ENCODE data around the gene NEUROD2.
A peak's percentile ranks its signal among the peaks of the same experiment; 100 is the strongest.
"Not testable (repeated sequence)": the region's sequence is repeated elsewhere in the genome, so short reads cannot be mapped to it uniquely, and the experiment has no call there.

The NEUROD2 gene

DNA sequence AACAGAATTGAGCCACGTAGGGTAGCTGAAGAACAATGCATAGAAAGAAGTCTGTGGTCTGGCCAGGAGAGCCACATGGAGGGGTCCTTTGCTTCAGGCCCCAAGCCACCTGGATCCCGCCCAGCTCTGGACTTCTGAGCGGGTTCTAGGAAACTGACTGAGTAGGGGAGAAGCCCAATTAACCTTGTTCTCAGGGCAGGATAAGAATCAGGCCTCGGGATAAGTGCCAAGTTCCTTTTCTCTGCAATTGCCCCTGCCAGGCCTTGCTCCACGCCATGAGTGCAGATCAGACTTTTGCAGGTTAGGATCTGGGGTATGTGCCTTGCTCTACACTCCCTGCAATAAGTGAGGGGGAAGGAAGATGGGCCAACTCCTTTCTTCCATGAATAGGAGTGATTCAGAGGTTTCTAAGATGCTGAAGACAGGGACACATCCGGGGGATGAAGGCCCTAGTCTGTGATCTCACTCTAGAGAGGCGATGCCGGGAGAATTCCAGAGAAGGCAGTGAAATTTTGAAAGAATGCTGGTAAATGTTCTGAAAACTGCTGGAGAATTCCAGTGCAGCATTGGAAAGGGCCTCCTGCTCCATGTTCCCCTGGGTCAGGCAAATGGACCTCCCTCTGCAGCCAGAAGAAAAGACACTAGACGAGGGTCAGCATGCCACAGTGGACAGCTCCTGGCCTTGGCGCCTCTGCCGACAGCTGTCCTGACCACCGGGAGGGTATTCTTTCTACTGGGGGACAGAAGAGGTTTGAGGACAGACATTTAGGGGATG lies 5.8 kb downstream of the NEUROD2 start:
- no peak for DNase-seq

DNA sequence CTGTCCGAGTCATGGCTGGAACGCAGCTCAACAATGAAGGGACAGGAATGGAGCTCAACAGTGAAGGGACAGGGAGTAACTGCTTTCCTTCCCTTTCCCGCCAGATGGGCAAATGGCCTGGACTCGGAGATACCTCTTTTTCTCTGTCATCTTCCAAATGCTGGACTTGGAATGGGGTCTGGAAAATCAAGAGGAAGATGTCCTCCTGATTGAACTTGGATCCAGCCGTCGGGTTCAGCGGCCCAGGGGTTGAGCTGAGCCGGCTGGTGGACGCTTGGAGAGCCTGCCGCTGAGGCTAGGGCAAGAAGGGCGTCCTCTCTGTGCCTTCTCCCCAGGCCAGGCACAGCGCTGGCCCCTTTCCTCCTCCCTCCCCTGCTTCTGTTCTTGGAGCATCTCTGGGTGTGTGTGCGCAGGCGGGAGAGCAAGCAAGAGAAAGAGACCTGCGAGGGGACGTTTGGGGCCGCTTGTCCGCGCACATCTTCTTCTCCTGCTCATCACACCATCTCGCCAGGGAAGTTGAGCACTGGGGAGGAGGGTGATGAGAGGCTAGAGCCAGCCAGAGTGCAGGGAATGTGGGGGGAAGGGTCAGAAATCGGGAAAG lies 6.6 kb downstream of the NEUROD2 start:
- no peak for DNase-seq

DNA sequence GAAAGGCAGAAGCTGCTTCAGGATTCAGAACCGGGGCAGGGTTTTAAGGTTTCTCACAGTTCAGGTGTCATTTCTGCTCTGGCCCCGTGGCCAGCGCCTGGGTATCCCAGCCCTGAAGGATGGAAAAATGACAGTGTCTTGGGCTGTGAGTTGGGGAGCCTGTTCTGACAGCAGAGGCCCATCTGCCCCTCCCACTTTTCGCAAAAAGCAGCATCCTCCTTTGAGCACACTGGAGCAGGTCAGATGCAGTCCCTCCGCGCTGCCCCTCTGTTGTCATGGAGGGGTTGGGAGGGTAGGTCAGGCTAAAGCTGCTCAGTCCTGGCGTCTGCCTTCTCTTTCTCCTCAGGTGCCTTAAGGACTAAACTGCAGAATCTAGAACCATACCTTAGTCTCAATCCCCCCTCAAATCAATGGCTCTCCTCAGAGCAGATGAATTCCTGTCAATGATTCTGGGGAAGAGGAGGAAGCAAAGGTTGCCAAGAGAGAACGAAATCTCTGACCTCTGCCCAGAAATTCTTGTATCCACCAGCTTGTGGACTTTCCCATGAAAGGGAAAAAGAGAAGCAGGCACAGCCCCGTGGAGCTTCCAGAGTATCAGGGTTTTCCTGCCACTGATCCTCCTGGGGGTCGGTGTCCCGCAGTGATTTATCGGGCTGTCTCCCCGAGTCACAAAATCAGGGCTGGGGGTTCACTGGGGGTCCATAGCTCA lies 7.3 kb downstream of the NEUROD2 start:
- no peak for DNase-seq

DNA sequence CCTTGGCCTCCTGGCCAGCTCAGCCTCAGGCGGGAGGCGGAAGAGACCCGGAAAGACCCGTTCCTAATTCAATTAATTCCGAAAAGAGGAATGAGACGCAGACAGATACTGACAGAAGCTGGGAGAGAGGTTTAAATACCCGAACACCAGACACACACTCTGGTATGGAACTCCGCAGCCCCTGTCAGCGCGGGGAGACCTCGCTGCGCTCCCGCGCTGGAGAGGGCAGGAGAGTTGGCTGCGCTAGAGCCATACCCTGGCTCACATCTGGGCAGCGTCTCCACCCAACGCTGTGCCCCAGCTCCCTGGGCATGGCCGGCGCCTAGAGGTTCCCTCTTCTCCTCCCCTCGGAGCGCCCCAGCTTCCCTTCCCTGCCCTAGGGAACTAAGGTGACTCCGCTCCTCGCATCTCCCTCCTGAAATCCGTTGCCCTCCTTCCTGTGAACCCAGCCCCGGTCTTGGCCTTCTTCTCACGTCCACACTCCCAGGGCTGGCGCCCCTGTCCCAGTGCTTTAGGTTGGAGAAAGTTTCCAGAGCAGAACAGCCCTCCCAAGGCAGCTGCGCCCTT lies 8.0 kb downstream of the NEUROD2 start:
- DNase-seq: no peak

DNA sequence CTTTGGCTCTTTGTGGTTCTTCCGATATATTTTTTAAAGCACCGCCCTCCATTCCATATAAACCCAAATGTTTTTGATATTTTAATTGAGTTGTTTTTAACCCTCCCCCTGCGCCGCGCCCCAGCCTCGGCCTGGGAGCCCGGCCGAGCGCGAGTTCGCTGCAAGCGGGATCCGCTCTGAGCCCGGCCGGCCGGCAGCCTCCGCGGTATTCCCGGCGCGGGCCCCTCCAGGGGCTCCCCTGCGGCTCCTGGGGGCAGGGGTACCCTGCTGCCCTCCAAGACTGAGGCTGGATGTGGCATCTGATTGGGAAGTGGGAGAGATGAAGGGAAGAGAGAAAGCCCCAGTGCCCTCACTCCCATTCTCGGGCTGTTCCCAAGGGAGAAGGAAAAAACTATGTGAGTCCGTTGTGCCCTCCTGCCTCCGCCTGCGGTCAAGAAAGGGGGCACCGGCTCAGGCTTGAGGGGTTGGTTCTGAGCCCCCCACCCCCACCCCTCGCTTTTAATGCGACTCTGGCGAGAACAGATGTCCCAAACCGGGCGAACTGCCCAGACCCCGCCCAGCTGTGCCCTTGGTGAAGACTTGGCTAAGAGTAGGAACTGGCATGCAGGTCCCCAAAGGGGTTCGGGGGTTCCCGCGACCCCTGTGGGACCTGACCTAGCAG lies 8.6 kb downstream of the NEUROD2 start:
- DNase-seq: no peak

DNA sequence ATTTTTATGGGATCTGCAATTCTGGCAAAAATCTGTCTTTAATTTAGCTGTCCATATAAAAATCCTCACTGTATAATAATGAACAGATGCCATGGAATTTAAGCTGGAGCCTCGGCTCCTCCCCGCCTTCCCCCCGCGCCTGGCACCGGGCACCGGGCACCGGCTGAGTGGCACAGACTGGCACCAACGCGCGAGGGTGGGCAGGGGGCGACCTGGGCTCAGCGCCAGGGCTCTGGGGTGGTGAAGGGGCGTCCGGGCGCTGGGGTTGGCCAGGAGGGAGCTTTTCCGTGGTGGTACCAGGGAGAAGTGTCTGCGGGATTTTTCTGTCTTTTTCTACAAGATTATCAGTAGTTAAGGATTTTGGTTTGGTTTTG lies 9.1 kb downstream of the NEUROD2 start:
- DNase-seq: no peak

DNA sequence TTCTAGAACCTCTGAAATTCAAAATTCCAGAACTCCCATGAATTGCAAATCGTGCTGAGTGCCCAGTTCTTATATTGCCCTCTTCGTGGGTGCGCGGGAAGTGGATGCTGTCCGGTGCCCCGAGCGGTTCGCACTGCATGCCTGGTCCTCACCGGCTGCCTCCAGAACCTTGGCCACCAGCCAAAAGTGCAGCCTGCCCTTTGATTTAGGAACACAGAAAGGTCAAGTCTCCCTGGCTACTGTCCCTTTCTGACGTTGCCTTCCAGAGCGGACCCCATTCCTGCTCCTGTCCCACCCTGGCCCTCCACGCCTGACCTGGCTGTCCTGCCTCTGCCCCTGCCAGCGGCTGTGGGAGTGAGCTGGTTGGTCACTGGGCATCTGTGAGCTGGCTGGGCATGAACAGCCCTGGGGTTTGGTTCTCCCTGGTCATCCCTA lies 9.7 kb downstream of the NEUROD2 start:
- no peak for DNase-seq

DNA sequence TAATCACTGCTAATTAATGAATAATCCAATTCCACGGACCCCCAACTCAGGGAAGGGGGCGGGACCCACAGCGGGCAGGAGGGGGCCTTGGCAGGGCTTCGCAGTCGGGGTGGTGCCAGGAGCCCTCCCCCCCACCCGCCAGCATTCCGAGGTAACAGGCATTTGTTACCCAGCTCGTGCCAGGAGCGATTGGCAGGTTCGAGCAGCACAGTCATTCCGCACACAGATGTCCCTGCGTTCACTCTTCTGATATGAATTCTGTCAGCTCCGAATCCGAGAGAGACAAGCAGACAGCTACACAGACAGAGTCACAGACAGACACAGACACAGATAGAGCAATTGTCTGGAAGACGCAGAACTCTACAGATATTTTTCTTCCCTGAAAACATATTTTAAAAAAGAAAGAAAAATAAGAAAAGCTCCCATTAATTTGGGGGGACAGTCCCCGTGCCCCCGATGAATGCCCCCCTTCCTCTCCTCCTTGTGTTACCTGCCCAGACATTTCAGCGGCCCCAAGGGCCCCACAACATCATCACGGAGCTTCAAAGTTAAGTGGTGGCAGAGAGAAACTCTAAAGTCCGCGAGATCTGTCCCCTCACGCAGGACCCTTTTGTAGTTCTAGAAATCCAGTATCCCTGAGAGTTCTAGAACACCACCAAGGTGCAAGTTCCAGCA lies 10.2 kb downstream of the NEUROD2 start:
- DNase-seq: no peak

DNA sequence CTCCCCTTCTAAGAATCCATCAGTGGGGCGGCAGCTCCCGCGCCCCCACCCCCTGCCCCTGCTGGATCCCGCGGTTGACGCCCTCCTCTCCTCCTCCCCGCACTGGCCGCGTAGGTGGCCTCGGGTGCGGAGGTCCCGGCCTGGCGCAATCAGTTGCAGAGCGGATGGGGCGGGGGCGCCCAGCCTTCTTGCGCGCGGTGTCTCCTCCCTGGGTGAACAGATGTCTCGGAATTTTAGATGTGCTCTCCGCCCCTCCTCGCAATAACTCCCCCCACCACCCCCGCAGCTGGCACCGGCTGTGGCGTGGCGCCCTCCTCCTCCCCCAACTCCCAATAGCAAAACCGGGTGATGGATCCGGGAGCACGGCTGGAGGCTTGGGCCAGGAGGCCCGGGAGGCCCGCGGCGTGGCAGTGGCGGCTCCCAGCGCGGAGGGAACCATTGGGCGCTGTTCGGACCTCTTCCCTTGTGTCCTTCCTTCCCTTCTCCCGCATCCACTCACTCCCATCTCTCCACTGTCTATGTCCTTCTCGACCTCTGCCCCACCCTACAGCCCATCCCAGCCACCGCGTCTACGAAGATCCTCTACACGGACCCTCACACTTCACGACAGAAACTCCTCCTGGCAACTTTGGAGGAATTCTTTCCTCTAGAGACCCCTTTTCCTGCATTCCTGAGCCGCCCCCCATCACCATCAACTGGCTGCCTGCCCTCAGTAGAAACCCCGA lies 11.0 kb downstream of the NEUROD2 start:
- DNase-seq: no peak

DNA sequence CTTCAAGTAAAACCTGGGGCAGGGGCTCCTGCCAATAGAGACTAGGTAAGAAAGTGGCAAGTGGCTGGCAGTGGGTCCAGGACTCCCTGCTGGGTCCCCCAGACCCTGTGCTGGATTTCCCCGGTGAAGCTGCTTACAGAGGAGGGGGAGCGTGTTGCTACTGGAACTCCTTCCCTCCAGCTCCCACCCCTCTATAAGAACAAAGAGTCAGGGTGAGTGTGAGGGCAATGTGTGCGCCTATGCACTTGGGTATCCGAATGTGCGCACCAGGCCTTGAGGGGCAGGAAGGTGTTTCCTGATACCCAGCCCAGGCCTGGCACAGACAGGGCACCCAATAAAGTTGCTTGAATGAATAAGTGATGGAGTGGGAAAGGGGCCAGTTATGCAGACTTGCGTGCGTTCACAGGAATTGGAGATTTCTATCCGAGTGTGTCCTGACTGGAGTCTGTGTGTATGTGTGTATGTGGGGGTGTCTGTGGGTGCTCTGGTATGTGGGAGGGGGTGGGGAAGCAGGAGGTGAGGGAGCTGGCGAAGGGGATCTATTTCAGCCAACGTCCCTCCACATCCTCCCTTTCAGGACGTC lies 11.7 kb downstream of the NEUROD2 start:
- DNase-seq: no peak

DNA sequence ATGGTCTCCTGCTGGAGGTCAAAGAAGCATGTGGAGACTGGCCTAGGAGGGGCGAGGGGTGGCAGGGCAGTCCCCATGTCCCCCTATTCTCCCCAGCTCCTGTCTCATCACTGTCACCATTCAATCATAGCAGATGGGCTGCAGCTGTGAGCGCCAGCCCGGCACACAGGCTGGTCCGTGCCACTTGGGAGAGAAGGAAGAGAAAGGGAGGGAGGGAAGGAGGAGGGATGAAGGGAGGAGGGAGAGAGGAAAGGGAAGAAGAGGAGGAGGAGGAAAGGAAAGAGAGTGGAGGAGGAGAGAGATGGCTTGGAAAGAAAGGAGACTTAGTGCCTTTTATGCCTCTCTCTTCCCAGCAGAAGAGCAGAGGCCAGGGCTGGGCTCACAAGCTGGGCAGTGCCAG lies 12.4 kb downstream of the NEUROD2 start:
- DNase-seq: no peak

DNA sequence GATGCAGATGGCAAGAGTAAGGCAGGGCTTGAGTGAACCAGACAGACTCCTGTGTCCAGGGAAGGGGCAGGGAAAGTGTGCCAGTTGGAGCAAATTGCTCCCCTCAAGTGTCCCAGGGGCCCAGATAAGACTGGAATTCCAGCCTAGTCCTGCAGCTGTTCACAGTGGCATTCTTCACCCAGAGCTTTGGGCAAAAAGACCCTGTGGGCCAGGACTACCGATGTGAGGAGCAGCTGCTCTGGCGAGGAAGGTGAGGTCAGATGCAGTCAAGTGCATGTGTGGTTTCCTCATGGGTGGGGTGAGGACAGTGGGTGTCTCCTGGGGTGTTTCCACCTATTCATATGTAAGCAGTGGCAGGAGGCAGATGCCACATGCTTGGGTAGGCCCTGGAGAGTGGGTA lies 14.3 kb downstream of the NEUROD2 start:
- DNase-seq: no peak

DNA sequence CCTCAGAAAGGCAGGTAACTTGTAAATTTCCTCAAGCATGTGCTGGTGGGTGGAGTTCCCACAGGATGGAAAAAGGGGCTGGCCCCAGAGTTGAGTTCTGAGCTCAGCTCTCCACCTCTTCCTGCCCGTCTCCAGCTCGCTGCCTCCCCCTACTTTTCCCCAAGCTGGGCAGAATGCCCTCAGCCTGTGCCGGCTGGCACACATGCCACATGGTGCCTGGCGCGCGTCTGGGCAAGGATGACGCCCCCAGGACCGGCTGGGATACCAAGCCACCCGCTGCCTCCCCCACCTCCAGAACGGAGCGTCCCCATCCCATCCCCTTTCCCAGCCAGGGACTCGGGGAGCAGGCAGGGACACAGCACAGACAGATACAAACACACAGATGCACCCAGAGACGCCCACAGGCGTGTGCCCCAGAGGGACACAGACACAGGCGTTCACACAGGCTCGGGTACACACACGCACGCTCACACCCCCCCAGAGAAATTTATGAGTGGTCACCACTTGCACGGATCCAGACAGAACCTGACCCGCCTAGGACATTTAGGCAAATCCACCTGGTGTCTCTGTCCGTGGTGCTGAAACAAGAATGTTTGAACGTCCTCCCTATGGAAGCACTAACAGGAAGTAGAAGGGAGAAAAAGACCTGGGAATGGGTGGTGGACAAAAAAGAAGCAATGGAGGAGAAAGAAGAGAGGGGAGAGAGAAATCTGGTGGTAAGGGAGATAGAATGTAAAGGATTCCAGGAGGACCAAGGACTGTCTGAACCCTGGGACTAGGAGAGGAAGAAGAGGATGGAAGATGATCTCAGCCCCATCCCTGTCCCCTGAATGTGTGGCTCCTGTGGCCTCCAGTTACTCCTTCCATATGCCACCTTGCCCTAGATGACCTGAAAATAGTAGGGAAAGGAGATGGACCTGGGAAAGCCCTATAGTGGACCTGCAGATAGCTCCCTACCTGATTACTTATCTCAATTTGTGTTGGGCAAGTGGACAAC lies 15.5 kb downstream of the NEUROD2 start:
- peak; percentile 91 for DNase-seq

DNA sequence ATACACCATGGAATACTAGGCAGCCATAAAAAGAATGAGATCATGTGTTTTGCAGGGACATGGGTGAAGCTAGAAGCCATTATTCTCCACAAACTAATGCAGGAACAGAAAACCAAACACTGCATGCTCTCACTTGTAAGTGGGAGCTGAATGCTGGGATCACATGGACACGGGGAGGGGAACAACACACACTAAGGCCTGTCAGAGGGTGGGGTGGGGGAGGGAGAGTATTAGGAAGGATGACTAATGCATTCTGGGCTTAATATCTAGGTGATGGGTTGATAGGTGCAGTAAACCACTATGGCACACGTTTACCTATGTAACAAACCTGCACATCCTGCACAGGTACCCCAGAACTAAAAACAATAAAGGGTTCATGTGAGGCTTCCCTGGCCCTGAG lies 17.5 kb downstream of the NEUROD2 start:
- DNase-seq: not testable (repeated sequence)

DNA sequence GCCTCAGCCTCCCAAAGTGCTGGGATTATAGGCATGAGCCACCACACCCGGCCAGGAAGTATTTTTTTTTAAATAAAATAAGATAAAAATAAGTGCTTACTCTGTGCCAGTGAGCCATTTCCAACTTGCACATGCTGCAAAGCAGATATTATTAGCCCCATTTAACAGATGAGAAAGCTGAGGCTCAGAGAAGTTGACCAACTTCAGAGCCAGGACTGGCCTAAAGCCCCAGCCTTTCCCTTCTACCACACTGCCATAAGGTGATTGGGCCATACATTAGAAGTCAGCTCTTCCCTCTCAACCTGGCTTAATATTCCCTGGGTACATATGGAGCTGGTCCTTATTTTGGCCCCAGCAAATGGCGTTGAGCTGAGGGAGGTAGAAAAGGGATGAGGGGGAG lies 25.1 kb downstream of the NEUROD2 start:
- no peak for DNase-seq

DNA sequence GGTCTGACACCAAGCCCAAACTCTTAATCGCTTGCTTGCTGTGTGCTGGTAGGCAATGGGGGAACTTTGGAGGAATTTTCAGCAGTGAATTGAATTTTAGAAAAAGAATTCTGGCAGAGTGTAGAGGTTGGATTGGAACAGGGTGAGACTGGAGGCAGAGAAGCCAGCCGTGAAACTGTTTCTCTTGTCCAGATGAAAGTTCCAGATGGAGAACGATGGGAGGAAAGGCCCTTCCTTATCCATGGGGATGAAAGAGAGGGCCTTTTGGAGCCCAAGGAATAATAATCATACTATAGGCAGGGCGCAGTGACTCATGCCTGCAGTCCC lies 26.0 kb downstream of the NEUROD2 start:
- no peak for DNase-seq

DNA sequence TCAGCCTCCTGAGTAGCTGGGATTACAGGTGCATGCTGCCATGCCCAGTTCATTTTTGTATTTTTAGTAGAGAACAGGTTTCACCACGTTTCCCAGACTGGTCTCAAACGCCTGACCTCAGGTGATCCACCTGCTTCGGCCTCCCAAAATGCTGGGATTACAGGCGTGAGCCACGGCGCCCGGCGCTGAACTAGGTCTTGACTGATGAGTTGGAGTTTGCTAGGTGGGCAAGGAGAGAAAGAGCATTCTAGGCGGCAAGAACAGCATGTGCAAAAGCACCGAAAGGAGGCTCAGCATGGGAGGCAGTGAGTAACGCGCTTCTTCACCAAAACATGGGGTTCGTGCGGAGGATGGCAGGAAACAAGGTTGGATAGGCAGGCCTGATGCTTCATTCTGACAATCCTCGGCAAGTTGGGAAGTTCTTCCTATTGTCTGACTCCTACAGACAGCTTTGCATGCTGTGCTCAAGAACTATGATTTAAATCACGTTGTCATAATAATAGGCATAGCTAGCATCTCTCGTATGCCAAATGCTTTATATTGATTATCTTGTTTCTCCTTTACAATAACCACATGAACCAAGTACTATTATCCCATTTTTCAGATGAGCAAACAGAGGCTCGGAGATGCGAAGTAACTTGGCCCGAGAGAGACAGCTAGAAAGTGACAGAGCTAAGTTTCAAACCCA lies 26.5 kb downstream of the NEUROD2 start:
- no peak for DNase-seq

DNA sequence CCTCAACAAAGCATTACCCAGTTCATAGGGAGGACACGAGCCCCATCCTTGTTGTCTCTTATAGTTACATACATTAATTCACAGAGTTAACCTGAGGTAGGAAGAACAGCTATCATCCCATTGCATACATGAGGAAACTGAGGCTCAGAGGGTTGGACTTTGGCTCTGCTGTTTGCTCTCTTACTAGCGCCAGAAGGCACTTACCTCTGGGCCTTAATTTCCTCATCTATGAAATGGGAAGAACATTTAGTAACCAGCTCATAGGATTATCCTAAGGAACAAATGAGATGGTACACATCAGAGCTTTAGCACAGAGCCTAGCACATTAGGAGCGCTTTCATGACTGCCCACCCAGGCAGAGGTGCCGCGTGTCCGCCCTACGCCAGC lies 27.6 kb downstream of the NEUROD2 start:
- no peak for DNase-seq

DNA sequence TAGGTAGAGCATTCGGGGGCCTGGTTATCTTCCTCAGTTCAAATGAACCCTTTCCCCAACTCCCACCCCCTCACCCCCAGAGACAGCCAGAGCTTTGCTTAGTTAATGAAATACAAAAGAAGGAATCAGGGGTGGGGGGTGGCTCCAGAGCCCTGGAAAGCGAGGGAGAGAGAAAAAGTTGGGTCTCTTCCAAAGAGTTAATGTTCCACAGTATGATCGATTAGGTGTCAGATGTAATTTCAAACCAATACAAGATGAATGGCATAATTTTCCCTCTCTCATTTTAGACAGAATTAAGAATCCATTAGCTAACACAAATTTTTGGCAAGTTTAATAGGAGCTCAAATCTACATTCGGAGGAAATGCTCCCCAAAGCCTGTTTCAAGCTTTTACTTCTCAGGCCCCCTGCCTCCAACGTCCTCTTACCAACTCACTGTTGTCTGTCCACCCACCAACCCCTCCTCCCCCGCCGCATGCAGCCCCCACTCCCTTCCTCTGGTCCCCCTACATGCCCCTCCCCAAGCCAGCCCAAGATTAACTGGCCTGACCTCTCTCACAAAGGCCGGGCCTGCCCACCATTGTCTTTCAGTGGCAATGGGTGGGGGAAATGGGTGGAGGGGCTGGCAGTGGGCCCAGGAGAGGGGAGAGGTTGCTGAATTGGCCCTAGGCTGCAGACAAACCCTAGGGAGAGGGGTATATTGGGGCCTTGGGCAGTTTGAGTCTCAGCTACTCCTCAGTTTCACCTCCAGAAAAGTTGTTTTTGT lies 28.2 kb downstream of the NEUROD2 start:
- no peak for DNase-seq

All from islet precursor cell (in vitro differentiated cells).